Neural progenitor cell (in vitro differentiated cells): ENCODE measurements around the gene IGF1.

Experiments
- CTCF ChIP-seq: fragments of 200-600 bp; sonication (generic); IDR thresholded peaks from 2 replicates; pipeline ENCODE4 v1.5.1; 2017; ENCODE audit warnings: antibody characterized with exemption, mild to moderate bottlenecking
- EZH2 ChIP-seq: fragments of 200-600 bp; sonication (generic); IDR thresholded peaks from 2 replicates; pipeline ENCODE4 v1.6.1; 2017; ENCODE audit warnings: antibody characterized with exemption, mild to moderate bottlenecking, moderate library complexity
- EZH2phosphoT487 ChIP-seq: fragments of 200-600 bp; sonication (generic); IDR thresholded peaks from 2 replicates; pipeline ENCODE4 v1.6.1; 2017; ENCODE audit warnings: antibody characterized with exemption

- TF ChIP-seq CTCF: no peak
- no peak for TF ChIP-seq EZH2
- no peak for TF ChIP-seq EZH2phosphoT487
Measured at GRCh38 chr12:102483466-102483865, 3.1 kb upstream of the IGF1 start.
